Prostate gland (tissue), 2 donors: Measurements from ENCODE around the gene ADGRL3.

ENCODE experiments used
- CTCF ChIP-seq, 4 experiments: fragments of 200-600 bp in 2 of 4; fragments of 450-650 bp in 2 of 4; sonication (generic) in 2 of 4; IDR thresholded peaks; 1 replicate in 3 of 4; 2 replicates in 1 of 4; pipeline ENCODE4 v1.5.1; 2016 to 2019; ENCODE audit warnings: antibody characterized with exemption in 4 of 4, mild to moderate bottlenecking in 2 of 4, moderate library complexity in 2 of 4
- POLR2AphosphoS5 ChIP-seq: sonication (generic); formaldehyde crosslinking; IDR thresholded peaks from one replicate; pipeline ENCODE4 v1.6.1; 2017; ENCODE audit warnings: antibody characterized with exemption

GRCh38 chr4:61376301-61376700 is 176.2 kb downstream of the ADGRL3 start:
- TF ChIP-seq POLR2AphosphoS5: no peak
- TF ChIP-seq CTCF (IDR thresholded peaks at IDR 0.05): no peak
